H7 (cell line): Measurements from ENCODE around the gene SEC23IP. TPM values are rescaled to one million over a fixed set of nuclear protein-coding genes. Genes with fewer than 3 reads are reported as not detected.
"Not testable (repeated sequence)": the region's sequence is repeated elsewhere in the genome, so short reads cannot be mapped to it uniquely, and the experiment has no call there.

Source experiments
- DNase-seq: peaks from one replicate; pipeline ENCODE4 v3.0.0; 2012
- H3K27me3 ChIP-seq: 2 replicates; pipeline ENCODE4 v1.6.0; 2011; ENCODE audit warnings: mild to moderate bottlenecking, low read length; ENCODE audit not compliant: control insufficient read depth, insufficient read depth
- H3K36me3 ChIP-seq: replicated peaks from 2 replicates; pipeline ENCODE4 v1.5.1; 2011; ENCODE audit warnings: low read length; ENCODE audit not compliant: control insufficient read depth, insufficient read depth
- H3K4me3 ChIP-seq: 2 replicates; pipeline ENCODE4 v1.5.1; 2011; ENCODE audit warnings: low read depth, mild to moderate bottlenecking, control low read depth, low read length, moderate library complexity; ENCODE audit not compliant: insufficient read depth
- total RNA-seq: library from RNA; depleted of rRNA; stranded (reverse); fragments of >200 nt; shearing (Covaris generic); gene quantifications from 2 replicates; pipeline ENCODE4 v1.2.3, GENCODE V29; 2014

Gene SEC23IP
- total RNA-seq, 1 experiment from 2014 or later: 28.7 TPM

GRCh38 chr10:119896061-119896655 is 3.6 kb downstream of the SEC23IP start:
- Histone ChIP-seq H3K4me3 (no peak overlapping the region), H3K36me3 (peaks cover 11% of the 10 kb centered on the region), H3K27me3 (no peaks in the 10 kb centered on the region)
- no peak for DNase-seq

GRCh38 chr10:119896937-119897770 is 4.6 kb downstream of the SEC23IP start:
- Histone ChIP-seq H3K36me3 (peaks cover 11% of the 10 kb centered on the region), H3K27me3 (no peaks in the 10 kb centered on the region), H3K4me3 (no peak overlapping the region)
- DNase-seq: no peak

- H3K27me3 ChIP-seq: no peaks in the 10 kb centered on the region
- DNase-seq: no peak
- no peak overlapping the region for H3K4me3 ChIP-seq
- peaks cover 16% of the 10 kb centered on the region for H3K36me3 ChIP-seq
These were observed 6.0 kb downstream of the SEC23IP start for GRCh38 chr10:119898577-119898976.

GRCh38 chr10:119903946-119904666 is 11.6 kb downstream of the SEC23IP start:
- H3K27me3 ChIP-seq: no peaks in the 10 kb centered on the region
- no peak for DNase-seq
- H3K36me3 ChIP-seq: peaks cover 18% of the 10 kb centered on the region
- no peak overlapping the region for H3K4me3 ChIP-seq

GRCh38 chr10:119907695-119908094 is 15.2 kb downstream of the SEC23IP start:
- DNase-seq, H3K4me3 ChIP-seq, H3K27me3 ChIP-seq: not testable (repeated sequence)
- peaks cover 21% of the 10 kb centered on the region for H3K36me3 ChIP-seq

GRCh38 chr10:119908166-119908565 is 15.6 kb downstream of the SEC23IP start:
- peaks cover 20% of the 10 kb centered on the region for H3K36me3 ChIP-seq

GRCh38 chr10:119910689-119911088 is 18.2 kb downstream of the SEC23IP start:
- Histone ChIP-seq H3K27me3 (no peaks in the 10 kb centered on the region), H3K36me3 (peaks cover 13% of the 10 kb centered on the region)

More at GRCh38 chr10:119908166-119908565, 15.6 kb downstream of the SEC23IP start:
- no peak overlapping the region for H3K4me3 ChIP-seq
- no peak for DNase-seq
- H3K27me3 ChIP-seq: no peaks in the 10 kb centered on the region

GRCh38 chr10:119917777-119918176 is 25.2 kb downstream of the SEC23IP start:
- no peak for DNase-seq
- peaks cover 22% of the 10 kb centered on the region for H3K36me3 ChIP-seq
- H3K27me3 ChIP-seq: no peaks in the 10 kb centered on the region
- no peak overlapping the region for H3K4me3 ChIP-seq

More at GRCh38 chr10:119910689-119911088, 18.2 kb downstream of the SEC23IP start:
- DNase-seq: no peak
- H3K4me3 ChIP-seq: no peak overlapping the region

GRCh38 chr10:119919271-119919670 is 26.7 kb downstream of the SEC23IP start:
- Histone ChIP-seq H3K36me3 (peaks cover 19% of the 10 kb centered on the region), H3K27me3 (no peaks in the 10 kb centered on the region), H3K4me3 (no peak overlapping the region)
- no peak for DNase-seq

GRCh38 chr10:119919826-119920225 is 27.3 kb downstream of the SEC23IP start:
- Histone ChIP-seq H3K36me3 (peaks cover 18% of the 10 kb centered on the region), H3K27me3 (no peaks in the 10 kb centered on the region), H3K4me3 (no peak overlapping the region)
- no peak for DNase-seq

GRCh38 chr10:119928411-119928810 is 35.9 kb downstream of the SEC23IP start:
- no peak overlapping the region for H3K4me3 ChIP-seq
- no peaks in the 10 kb centered on the region for H3K27me3 ChIP-seq
- H3K36me3 ChIP-seq: peaks cover 17% of the 10 kb centered on the region
- DNase-seq: no peak

GRCh38 chr10:119931871-119932270 is 39.3 kb downstream of the SEC23IP start:
- Histone ChIP-seq H3K27me3 (no peaks in the 10 kb centered on the region), H3K4me3 (no peak overlapping the region), H3K36me3 (peaks cover 25% of the 10 kb centered on the region)
- no peak for DNase-seq

GRCh38 chr10:119932631-119933030 is 40.1 kb downstream of the SEC23IP start:
- DNase-seq: no peak
- H3K27me3 ChIP-seq: no peaks in the 10 kb centered on the region
- no peak overlapping the region for H3K4me3 ChIP-seq
- H3K36me3 ChIP-seq: peaks cover 22% of the 10 kb centered on the region

GRCh38 chr10:119933179-119933578 is 40.6 kb downstream of the SEC23IP start:
- peaks cover 20% of the 10 kb centered on the region for H3K36me3 ChIP-seq
- DNase-seq: peak; percentile 46
- no peak overlapping the region for H3K4me3 ChIP-seq
- H3K27me3 ChIP-seq: no peaks in the 10 kb centered on the region

- DNase-seq: no peak
- Histone ChIP-seq H3K36me3 (peaks cover 11% of the 10 kb centered on the region), H3K4me3 (no peak overlapping the region), H3K27me3 (no peaks in the 10 kb centered on the region)
These were observed 48.0 kb downstream of the SEC23IP start for GRCh38 chr10:119940487-119940886.
